GM23248 (cell line): ENCODE measurements around the gene HERC3.

Experiments used
- EZH2 ChIP-seq: fragments of 200-600 bp; sonication (generic); IDR thresholded peaks from 2 replicates; pipeline ENCODE4 v1.6.1; 2018; ENCODE audit warnings: antibody characterized with exemption, mild to moderate bottlenecking; ENCODE audit not compliant: insufficient read depth, poor library complexity, severe bottlenecking
- EZH2phosphoT487 ChIP-seq: fragments of 200-600 bp; sonication (generic); IDR thresholded peaks from 2 replicates; pipeline ENCODE4 v1.6.1; 2018; ENCODE audit warnings: antibody characterized with exemption, moderate library complexity, mild to moderate bottlenecking, low read depth; ENCODE audit not compliant: insufficient read depth

DNA sequence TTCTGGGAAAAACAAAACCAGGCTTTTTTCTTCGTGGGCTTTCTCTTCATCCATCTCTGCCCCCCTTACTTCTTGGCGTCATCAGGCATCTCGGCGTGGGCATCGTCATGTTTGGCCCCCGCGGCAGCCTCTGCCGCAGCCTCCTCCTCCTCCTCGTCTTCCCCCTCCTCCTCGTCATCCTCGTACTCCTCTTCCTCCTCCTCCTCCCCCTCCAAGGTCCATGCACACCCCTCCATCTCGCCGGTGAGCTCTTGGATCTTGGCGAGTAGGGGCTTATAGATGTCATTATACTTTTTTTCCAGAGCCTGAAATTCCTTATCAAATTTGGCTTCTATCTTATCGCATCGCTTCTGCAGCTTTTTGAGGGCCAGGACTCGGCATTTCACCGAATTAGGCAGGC is 104.9 kb downstream of the HERC3 start:
- no peak for TF ChIP-seq EZH2phosphoT487
- no peak for TF ChIP-seq EZH2
